H1 (cell line): ENCODE data around the gene SPDYE8. TPM values are rescaled to one million over a fixed set of nuclear protein-coding genes. Genes with fewer than 3 reads are reported as not detected.
"Not testable (repeated sequence)": the region's sequence is repeated elsewhere in the genome, so short reads cannot be mapped to it uniquely, and the experiment has no call there.

Experiments used
- CTCF ChIA-PET: fragments of 300-600 bp; sonication (Branson Sonifier 250); formaldehyde crosslinking; loops from one replicate; lab custom pipeline; 2021; ENCODE audit not compliant: partially characterized antibody; lab: Charles Lee
- POLR2A ChIA-PET: fragments of 300-600 bp; sonication (Branson Sonifier 250); formaldehyde crosslinking; loops from one replicate; lab custom pipeline; 2021; ENCODE audit warnings: inconsistent platforms; ENCODE audit not compliant: partially characterized antibody; lab: Charles Lee
- DNase-seq, 2 experiments: peaks; one replicate each; pipeline versions ENCODE4 v3.0.0 to v3.0.0-alpha.2; 2010 to 2022; ENCODE audit warnings: low spot score in 2 of 2, low read depth in 1 of 2, mixed read lengths in 1 of 2
- FAIRE-seq: peaks from 2 replicates; lab custom pipeline; 2011; peaks lifted over from hg19 to GRCh38; lab: Jason Lieb, UNC
- H2AFZ ChIP-seq: 2 replicates; pipeline ENCODE4 v1.8.1; 2012; ENCODE audit warnings: low read length, inconsistent platforms
- H2AK5ac ChIP-seq: 2 replicates; pipeline ENCODE4 v1.6.1; 2013; ENCODE audit warnings: low read depth, low read length
- H2BK120ac ChIP-seq: replicated peaks from 2 replicates; pipeline ENCODE3; 2013; ENCODE audit warnings: low read depth, low read length, inconsistent platforms
- H2BK12ac ChIP-seq: 2 replicates; pipeline ENCODE4 v1.6.1; 2013; ENCODE audit warnings: low read depth, low read length
- H2BK15ac ChIP-seq: 2 replicates; pipeline ENCODE4 v1.6.1; 2013; ENCODE audit warnings: low read length
- H2BK20ac ChIP-seq: 2 replicates; pipeline ENCODE4 v1.6.1; 2013; ENCODE audit warnings: low read length
- H2BK5ac ChIP-seq: 2 replicates; pipeline ENCODE4 v1.6.1; 2013; ENCODE audit warnings: low read depth, low read length
- H3K14ac ChIP-seq: 2 replicates; pipeline ENCODE4 v1.6.1; 2013; ENCODE audit warnings: inconsistent platforms; ENCODE audit not compliant: insufficient read length
- H3K18ac ChIP-seq: 2 replicates; pipeline ENCODE4 v1.6.1; 2013; ENCODE audit warnings: low read length; ENCODE audit errors: extremely low read depth
- H3K23ac ChIP-seq: 2 replicates; pipeline ENCODE4 v1.6.1; 2013; ENCODE audit warnings: inconsistent platforms; ENCODE audit not compliant: insufficient read length
- H3K23me2 ChIP-seq: 2 replicates; pipeline ENCODE4 v1.6.1; 2013; ENCODE audit warnings: low read depth, low read length
- H3K27ac ChIP-seq: 2 replicates; pipeline ENCODE4 v1.6.1; 2011; ENCODE audit warnings: low read depth, low read length, inconsistent platforms
- H3K27me3 ChIP-seq, 4 experiments: replicated peaks in 1 of 4; 1 replicate in 1 of 4; 2 replicates in 3 of 4; pipeline versions ENCODE4 v1.6.1 to v1.8.1; 2011 to 2013; ENCODE audit warnings: low read length in 3 of 4, mild to moderate bottlenecking in 3 of 4, inconsistent platforms in 2 of 4, mixed read lengths in 2 of 4, moderate library complexity in 1 of 4; ENCODE audit not compliant: control insufficient read depth in 3 of 4, insufficient read depth in 3 of 4; ENCODE audit errors: extremely low read depth in 1 of 4
- H3K36me3 ChIP-seq, 4 experiments: 2 replicates each; pipeline versions ENCODE4 v1.6.1 to v1.8.1; 2011 to 2013; ENCODE audit warnings: mild to moderate bottlenecking in 4 of 4, low read length in 3 of 4, moderate library complexity in 2 of 4, control low read depth in 1 of 4, inconsistent platforms in 1 of 4; ENCODE audit not compliant: insufficient read depth in 4 of 4, control insufficient read depth in 2 of 4
- H3K4ac ChIP-seq: replicated peaks from 2 replicates; pipeline ENCODE3; 2013; ENCODE audit warnings: low read length, low read depth, mixed read lengths, inconsistent platforms; ENCODE audit not compliant: insufficient read length
- H3K4me1 ChIP-seq, 4 experiments: replicated peaks in 1 of 4; 1 replicate in 1 of 4; 2 replicates in 3 of 4; pipeline versions ENCODE4 v1.6.1 to v1.8.1; 2011 to 2013; ENCODE audit warnings: low read length in 3 of 4, inconsistent platforms in 2 of 4, mixed read lengths in 1 of 4; ENCODE audit not compliant: insufficient read depth in 4 of 4, control insufficient read depth in 3 of 4
- H3K4me2 ChIP-seq, 2 experiments: 2 replicates each; pipeline versions ENCODE4 v1.6.1 to v1.8.1; 2011 to 2013; ENCODE audit warnings: low read depth in 2 of 2, low read length in 2 of 2, control low read depth in 1 of 2, inconsistent platforms in 1 of 2, mild to moderate bottlenecking in 1 of 2; ENCODE audit not compliant: insufficient read depth in 1 of 2
- H3K4me3 ChIP-seq, 4 experiments: fragments of 200-600, 300-600 bp in 1 of 4; sonication (generic), shearing (Covaris generic), sonication (Bioruptor Twin) in 1 of 4; 2 replicates each; pipeline versions ENCODE4 v1.5.1 to v1.8.1; 2011 to 2016; ENCODE audit warnings: low read length in 4 of 4, low read depth in 3 of 4, control low read depth in 2 of 4, inconsistent platforms in 2 of 4, mild to moderate bottlenecking in 2 of 4, mixed read lengths in 1 of 4, moderate library complexity in 1 of 4; ENCODE audit not compliant: insufficient read depth in 2 of 4; ENCODE audit errors: extremely low read depth in 1 of 4
- H3K56ac ChIP-seq: replicated peaks from 2 replicates; pipeline ENCODE3; 2013; ENCODE audit warnings: low read depth, mild to moderate bottlenecking, mixed read lengths, low read length, inconsistent platforms; ENCODE audit not compliant: insufficient read length
- H3K79me1 ChIP-seq: 2 replicates; pipeline ENCODE4 v1.6.1; 2013; ENCODE audit warnings: low read depth, low read length, control low read depth
- H3K79me2 ChIP-seq, 2 experiments: 2 replicates each; pipeline versions ENCODE4 v1.6.1 to v1.8.1; 2012 to 2013; ENCODE audit warnings: low read length in 2 of 2, mild to moderate bottlenecking in 2 of 2, inconsistent platforms in 1 of 2; ENCODE audit not compliant: insufficient read depth in 2 of 2, control insufficient read depth in 1 of 2
- H3K9ac ChIP-seq, 4 experiments: replicated peaks in 1 of 4; 1 replicate in 1 of 4; 2 replicates in 3 of 4; pipeline versions ENCODE4 v1.6.1 to v1.8.1; 2011 to 2013; ENCODE audit warnings: low read depth in 3 of 4, low read length in 3 of 4, control low read depth in 2 of 4, mild to moderate bottlenecking in 2 of 4, moderate library complexity in 2 of 4, inconsistent platforms in 1 of 4; ENCODE audit errors: extremely low read depth in 1 of 4
- H3K9me3 ChIP-seq, 2 experiments: 2 replicates each; pipeline versions ENCODE4 v1.6.1 to v1.8.1; 2012 to 2013; ENCODE audit warnings: mild to moderate bottlenecking in 2 of 2, moderate library complexity in 2 of 2, control low read depth in 1 of 2, inconsistent platforms in 1 of 2, low read depth in 1 of 2, low read length in 1 of 2, mixed read lengths in 1 of 2; ENCODE audit not compliant: insufficient read depth in 2 of 2
- H4K20me1 ChIP-seq, 2 experiments: replicated peaks in 1 of 2; 2 replicates each; pipeline versions ENCODE3 to v1.8.1; 2011 to 2013; ENCODE audit warnings: inconsistent platforms in 2 of 2, low read length in 2 of 2, mild to moderate bottlenecking in 1 of 2; ENCODE audit not compliant: insufficient read depth in 2 of 2, control insufficient read depth in 1 of 2
- H4K5ac ChIP-seq: 2 replicates; pipeline ENCODE4 v1.6.1; 2013; ENCODE audit warnings: low read length, low read depth, mixed read lengths, inconsistent platforms; ENCODE audit not compliant: insufficient read length
- H4K8ac ChIP-seq: 2 replicates; pipeline ENCODE4 v1.8.0; 2013; ENCODE audit warnings: mild to moderate bottlenecking, moderate library complexity, low read length, inconsistent platforms; ENCODE audit not compliant: insufficient read depth; ENCODE audit errors: extremely low read depth
- H4K91ac ChIP-seq: replicated peaks from 2 replicates; pipeline ENCODE3; 2013; ENCODE audit warnings: low read length, mixed read lengths, inconsistent platforms; ENCODE audit not compliant: insufficient read length
- WGBS, 2 experiments: shearing (Covaris generic) in 1 of 2; methylation state at CpG; one replicate each; pipeline versions ENCODE4 v1.1.6 to v1.1.7; 2013 to 2015; ENCODE audit warnings: low lambda C conversion rate in 2 of 2, mixed read lengths in 2 of 2, inconsistent platforms in 1 of 2, low coverage in 1 of 2, missing lambda C conversion rate in 1 of 2; ENCODE audit not compliant: insufficient replicate concordance in 2 of 2, insufficient coverage in 1 of 2, insufficient read length in 1 of 2; ENCODE audit errors: extremely low coverage in 1 of 2, missing lambda C conversion rate in 1 of 2; 5-methylcytosine and 5-hydroxymethylcytosine counted together
- polyA plus RNA-seq, 7 experiments: library from polyadenylated mRNA; depleted of rRNA in 3 of 7; stranded (reverse) in 5 of 7; unstranded in 2 of 7; fragments of >200 nt in 5 of 7; fragments of 200-250 nt in 2 of 7; gene quantifications; 1 replicate in 5 of 7; 2 replicates in 1 of 7; 4 replicates in 1 of 7; pipeline versions ENCODE4 v1.2.1 to v1.2.3, GENCODE V29; 2011 to 2013; ENCODE audit warnings: missing spikeins in 2 of 7, mixed read lengths in 2 of 7
- total RNA-seq: library from RNA; stranded (reverse); fragmentation: NEBNext Ultra II Directional; extraction: Animal tissue kit (Norgen Biotek cat#: 25700); gene quantifications from 2 replicates; pipeline ENCODE4 v1.2.1, GENCODE V29; 2021

SPDYE8 gene
- total and polyA plus RNA-seq, 2 of the 8 experiments (the other 6 are each of a cell fraction or from before 2014, with no cell fraction given) = not detected

GRCh38 chr7:73006491-73006890 is 23.1 kb downstream of the SPDYE8 start:
- H2BK20ac ChIP-seq, H4K5ac ChIP-seq, H3K18ac ChIP-seq, H3K9me3 ChIP-seq, H2BK120ac ChIP-seq, H3K79me1 ChIP-seq, H2BK15ac ChIP-seq, H3K9ac ChIP-seq, H3K23me2 ChIP-seq, H3K27me3 ChIP-seq, CTCF ChIA-PET, H2BK12ac ChIP-seq, H3K4me1 ChIP-seq, H3K14ac ChIP-seq, H4K8ac ChIP-seq, H3K56ac ChIP-seq, DNase-seq, H2BK5ac ChIP-seq, POLR2A ChIA-PET, H2AK5ac ChIP-seq, H4K91ac ChIP-seq, H3K79me2 ChIP-seq, H3K27ac ChIP-seq, H3K36me3 ChIP-seq, H2AFZ ChIP-seq, H4K20me1 ChIP-seq, H3K4ac ChIP-seq, FAIRE-seq, H3K23ac ChIP-seq: not testable (repeated sequence)
- 31% methylated on average over 10 of the region's 10 CpGs; no CpG with 5 or more reads in 1 of the 2 experiments for WGBS, 2 experiments
- 0 out of 4 replicates have a peak overlapping the region, but pooled peaks of 1 of the 2 experiments have one; percentile 28 for H3K4me2 ChIP-seq
- H3K4me3 ChIP-seq = peak overlapping the region in 3 of 4 experiments; percentile 12 to 54 (median 43); a peak in 5 of 8 replicates
